HG03196 (cell line): ENCODE data around the gene RNF17.
A peak's percentile ranks its signal among the peaks of the same experiment; 100 is the strongest.

Experiments
- ATAC-seq: cut with Tn5 transposase; IDR thresholded peaks from one replicate; pipeline ENCODE4 v1.9.1; 2021; ENCODE audit not compliant: unreplicated experiment

Gene RNF17

DNA sequence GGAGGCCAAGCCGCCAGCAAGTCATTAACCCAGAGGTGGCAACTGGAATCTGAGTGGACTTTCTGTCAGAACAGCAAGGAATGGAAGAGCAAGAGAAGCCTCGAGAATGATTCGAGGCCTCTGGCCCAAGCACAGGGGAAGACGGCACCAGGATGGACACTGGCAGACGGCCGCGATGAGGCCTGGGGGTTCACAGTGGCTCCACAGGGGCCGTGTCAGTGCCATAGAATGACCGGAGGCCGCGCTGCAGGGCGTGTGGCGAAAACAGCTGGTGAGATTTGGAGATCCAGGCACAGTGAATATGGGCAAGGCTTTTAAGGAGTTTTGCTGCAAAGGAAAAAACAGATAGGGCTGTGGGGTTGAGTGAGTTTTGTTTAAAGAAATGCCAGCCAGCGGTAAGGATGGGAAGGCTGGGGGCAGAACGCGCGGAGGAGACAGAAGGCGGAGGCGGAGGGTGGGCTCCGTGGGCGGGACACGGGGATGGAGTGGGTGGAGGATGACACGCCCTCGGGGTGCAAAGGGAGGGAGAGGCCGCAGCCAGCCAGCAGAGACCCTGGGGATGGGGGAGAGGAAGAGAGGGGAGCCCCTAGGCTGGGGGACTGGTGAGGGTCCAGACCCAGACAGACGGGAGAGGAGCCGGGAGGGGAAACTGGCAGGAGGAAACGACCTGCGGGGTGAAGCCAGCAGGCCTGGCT is 130.5 kb downstream of the RNF17 start:
- no peak for ATAC-seq

DNA sequence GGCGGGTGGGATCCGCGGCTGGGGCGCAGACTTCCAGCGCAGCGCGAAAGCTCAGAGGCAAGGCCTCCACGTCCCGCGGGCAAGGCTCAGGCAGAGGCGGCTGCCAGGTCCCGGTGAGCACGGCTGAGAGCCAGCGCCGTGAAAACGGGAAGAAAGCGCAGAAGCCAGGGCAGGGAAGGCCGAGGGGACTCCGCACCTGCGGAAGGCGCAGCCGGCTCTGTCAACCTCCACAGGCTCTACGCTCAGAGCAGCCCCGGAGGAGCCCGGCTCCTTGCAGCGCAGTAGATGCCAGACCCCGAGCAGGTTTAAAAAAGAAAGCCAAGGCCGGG is 131.0 kb downstream of the RNF17 start:
- no peak for ATAC-seq

DNA sequence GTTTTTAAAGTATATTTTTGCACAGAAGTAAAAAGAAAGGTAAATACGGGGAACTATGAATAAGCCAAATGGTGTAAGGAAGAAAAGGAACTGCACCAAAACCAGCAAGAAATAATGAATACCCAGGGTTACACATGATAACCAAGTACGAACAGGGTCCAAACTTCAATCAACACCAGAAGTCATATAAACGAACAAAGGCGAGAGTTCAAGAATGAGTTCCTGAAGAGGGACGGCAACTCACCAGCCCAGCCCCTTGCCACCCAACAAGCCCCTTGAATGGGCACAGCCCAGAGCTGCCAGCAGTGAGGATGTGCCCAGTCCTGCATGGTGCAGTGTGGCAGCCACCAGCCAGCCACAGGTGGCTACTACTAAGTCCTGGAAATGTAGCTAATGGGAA is 132.1 kb downstream of the RNF17 start:
- ATAC-seq: no peak

- ATAC-seq: no peak
These were observed 133.3 kb downstream of the RNF17 start for GRCh38 chr13:24897293-24897692.

DNA sequence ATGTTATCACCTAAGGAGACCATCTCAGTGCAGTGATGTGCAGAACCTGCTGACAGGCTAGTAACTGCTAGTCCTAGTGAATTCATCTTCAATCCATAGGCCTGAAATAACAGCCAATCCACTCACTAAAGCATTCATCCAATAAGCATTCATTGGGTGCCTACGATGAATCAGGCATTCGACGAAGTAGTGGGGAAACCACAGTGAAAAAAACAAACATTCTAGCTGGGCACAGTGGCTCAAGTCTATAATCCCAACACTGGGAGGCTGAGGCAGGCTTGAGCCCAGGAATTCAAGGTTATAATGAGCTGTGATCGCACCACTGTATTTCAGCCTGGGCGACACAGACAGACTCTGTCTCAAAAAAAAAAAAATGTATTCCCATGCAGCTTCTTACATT is 135.6 kb downstream of the RNF17 start:
- ATAC-seq: no peak

GRCh38 chr13:24900507-24900906 is 136.5 kb downstream of the RNF17 start:
- no peak for ATAC-seq

GRCh38 chr13:24905242-24905641 is 141.3 kb downstream of the RNF17 start:
- ATAC-seq: no peak

- no peak for ATAC-seq
These were observed 142.3 kb downstream of the RNF17 start for GRCh38 chr13:24906268-24906667.

- no peak for ATAC-seq
These were observed 146.6 kb downstream of the RNF17 start for GRCh38 chr13:24910502-24911132.

DNA sequence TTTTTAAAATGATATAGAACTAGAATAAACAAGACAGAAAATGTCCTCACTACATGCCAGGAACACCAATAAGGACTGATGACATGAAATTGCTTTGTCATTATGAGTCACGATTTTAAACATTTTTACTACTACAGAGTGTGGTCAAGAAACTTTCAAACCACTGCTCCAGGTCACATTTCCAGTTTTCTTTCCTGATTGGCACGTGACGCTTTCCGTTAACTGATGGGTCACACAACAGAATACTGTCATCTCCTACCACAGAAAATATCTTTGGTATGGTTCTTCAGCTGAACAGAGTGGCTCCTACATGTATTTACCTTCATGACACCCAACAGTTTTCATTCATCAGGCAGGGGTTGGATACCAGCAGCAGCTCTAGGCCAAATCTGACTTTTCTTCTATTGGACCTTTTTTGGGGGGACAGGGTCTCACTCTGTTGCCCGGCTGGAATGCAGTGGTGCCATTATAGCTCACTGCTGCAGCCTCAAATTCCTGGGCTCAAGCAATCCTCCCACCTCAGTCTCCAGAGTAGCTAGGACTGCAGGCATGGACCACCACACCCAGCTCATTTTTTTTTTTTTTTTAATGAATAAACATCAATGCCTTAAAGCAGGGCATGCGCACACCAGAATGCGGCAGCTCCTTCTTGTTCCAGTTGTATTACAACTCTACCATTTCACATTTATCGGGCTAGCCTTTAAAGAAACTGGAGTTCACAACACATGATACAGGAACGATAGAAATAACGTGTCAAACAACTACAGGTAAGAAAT is 147.4 kb downstream of the RNF17 start:
- ATAC-seq: no peak

DNA sequence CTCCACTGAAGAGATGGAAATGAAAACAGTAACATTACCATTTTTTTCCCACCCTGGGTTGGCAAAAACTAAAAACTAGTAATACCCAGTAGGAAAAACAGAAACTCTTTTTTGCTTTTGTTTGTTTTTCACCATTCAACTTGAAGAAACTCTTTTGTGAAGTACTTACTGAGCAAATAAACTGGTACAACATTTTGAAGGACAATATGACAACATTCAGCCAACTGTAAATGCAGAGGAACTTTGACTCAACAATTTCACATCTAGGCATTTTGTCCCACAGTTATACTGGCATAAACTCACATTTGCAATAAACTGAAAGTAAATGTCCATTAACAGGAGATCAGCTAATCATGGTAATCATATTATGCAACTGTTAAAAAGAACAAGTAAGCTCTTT is 152.5 kb downstream of the RNF17 start:
- ATAC-seq: no peak

- ATAC-seq: no peak
These were observed 157.0 kb downstream of the RNF17 start for GRCh38 chr13:24921003-24921402.

- no peak for ATAC-seq
These were observed 157.9 kb downstream of the RNF17 start for GRCh38 chr13:24921881-24922280.

DNA sequence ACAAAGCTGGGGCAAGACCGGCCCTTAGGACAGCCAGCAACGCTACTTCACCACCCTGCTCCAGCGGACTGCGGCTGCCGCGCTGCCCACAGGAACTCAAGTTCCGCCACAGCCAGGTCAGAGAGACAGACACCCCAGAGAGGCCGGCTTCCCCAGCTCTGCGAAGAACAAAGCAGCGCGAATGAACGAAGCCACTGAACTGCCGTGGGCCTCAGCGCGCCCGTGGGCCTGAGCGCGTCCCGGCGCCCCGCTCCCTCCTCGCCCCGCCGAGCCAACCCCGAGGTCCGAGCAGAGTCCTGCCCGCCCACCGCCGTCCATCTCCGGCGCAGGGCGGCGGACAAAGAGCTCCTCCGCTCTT is 158.4 kb downstream of the RNF17 start:
- peak; percentile 17 for ATAC-seq

DNA sequence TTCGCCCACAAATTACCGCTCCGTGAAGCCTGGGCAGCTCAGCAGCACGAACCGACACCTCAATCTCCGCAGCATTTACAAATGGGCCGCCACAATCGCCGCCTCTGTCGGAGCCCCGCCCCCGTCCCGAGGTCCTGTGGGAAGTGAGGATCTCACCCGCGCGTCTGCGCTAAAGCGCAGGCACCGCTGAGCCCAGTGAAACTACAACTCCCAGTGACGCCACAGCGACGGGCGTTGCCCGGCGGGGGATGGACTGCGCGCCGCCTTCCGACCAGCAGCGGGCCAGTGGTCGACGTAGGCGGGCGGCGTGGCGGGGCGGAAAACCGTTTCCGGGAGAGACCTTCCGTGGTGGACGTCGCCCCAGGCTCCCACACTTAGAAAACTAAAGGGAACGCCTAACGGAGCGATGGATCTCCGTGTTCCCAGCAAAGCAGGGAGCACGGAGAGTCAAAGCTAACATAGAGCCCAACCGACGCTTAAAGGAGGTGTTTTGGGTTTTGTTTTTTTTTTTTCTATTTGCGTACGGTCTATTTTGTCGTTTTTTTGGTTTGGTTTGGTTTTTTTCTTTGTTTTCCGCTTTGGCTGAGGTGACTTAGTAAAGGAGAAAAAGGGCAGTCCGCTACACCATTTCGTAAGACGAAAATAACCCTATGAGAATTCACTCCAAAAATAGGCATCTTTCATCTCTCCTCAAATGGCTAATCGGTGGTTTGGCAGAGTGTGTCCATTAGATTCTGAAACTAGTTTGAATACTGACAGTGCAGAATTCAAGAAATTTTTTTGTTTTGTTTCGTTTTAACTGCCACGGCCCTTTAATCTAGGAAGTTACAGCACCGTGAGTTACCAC is 159.0 kb downstream of the RNF17 start:
- ATAC-seq: peak; percentile 93

- ATAC-seq: no peak
These were observed 161.6 kb downstream of the RNF17 start for GRCh38 chr13:24925318-24926231.

- no peak for ATAC-seq
These were observed 163.9 kb downstream of the RNF17 start for GRCh38 chr13:24927810-24928404.

DNA sequence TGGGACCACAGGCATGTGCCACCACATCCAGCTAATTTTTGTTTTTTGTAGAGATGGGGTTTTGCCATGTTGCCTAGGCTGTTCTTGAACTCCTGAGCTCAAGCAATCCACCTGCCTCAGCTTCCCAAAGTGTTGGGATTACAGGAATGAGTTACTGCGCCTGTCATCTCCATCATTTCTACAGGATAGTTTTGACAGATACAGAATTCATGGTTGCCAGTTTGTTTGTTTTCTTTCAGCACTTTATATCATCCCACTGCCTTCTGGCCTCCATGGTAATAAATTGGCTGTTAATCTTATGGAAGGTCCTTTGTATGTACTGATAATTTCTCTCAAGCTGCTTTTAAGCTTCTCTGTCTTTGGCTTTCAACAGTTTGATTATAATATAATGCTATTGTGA is 165.2 kb downstream of the RNF17 start:
- ATAC-seq: no peak
